GM23338 (cell line): ENCODE data around the gene ERGIC3. TPM values are rescaled to one million over a fixed set of nuclear protein-coding genes. Genes with fewer than 3 reads are reported as not detected.

Source experiments
- ATAC-seq: fragments of 200-7000 bp; cut with Tn5 transposase; 3 replicates; pipeline ENCODE4 v1.9.1; 2020
- DNase-seq: peaks from one replicate; pipeline ENCODE4 v3.0.0-alpha.2; 2015; ENCODE audit warnings: low spot score
- H2AFZ ChIP-seq: fragments of 200-600 bp; sonication (generic); 2 replicates; pipeline ENCODE4 v1.8.0; 2016; ENCODE audit warnings: antibody characterized with exemption, mild to moderate bottlenecking, moderate library complexity
- H3F3A ChIP-seq: fragments of 200-600 bp; sonication (generic); replicated peaks from 2 replicates; pipeline ENCODE4 v1.8.0; 2017; ENCODE audit warnings: antibody characterized with exemption, mixed run types, low read depth
- H3K27ac ChIP-seq: fragments of 200-600 bp; sonication (generic); 2 replicates; pipeline ENCODE4 v1.6.1; 2016; ENCODE audit warnings: low read depth
- H3K27me3 ChIP-seq: fragments of 200-600 bp; sonication (generic); 2 replicates; pipeline ENCODE4 v1.8.0; 2016; ENCODE audit warnings: mild to moderate bottlenecking, mixed run types, moderate library complexity; ENCODE audit not compliant: insufficient read depth
- H3K36me3 ChIP-seq: fragments of 200-600 bp; sonication (generic); 2 replicates; pipeline ENCODE4 v1.8.0; 2016; ENCODE audit warnings: mild to moderate bottlenecking; ENCODE audit not compliant: insufficient read depth
- H3K4me1 ChIP-seq: fragments of 200-600 bp; sonication (generic); 2 replicates; pipeline ENCODE4 v1.8.0; 2016; ENCODE audit warnings: mild to moderate bottlenecking, moderate library complexity; ENCODE audit not compliant: insufficient read depth
- H3K4me2 ChIP-seq: fragments of 200-600 bp; sonication (generic); 2 replicates; pipeline ENCODE4 v1.7.1; 2017; ENCODE audit warnings: mixed run types
- H3K4me3 ChIP-seq: fragments of 200-600 bp; sonication (generic); 2 replicates; pipeline ENCODE4 v1.6.1; 2016; ENCODE audit warnings: mixed run types
- H3K79me2 ChIP-seq: fragments of 200-600 bp; sonication (generic); replicated peaks from 2 replicates; pipeline ENCODE4 v1.8.0; 2017; ENCODE audit warnings: mild to moderate bottlenecking; ENCODE audit not compliant: insufficient read depth
- H3K9me2 ChIP-seq: fragments of 200-600 bp; sonication (generic); 2 replicates; pipeline ENCODE4 v1.8.0; 2017; ENCODE audit not compliant: insufficient read depth
- H4K20me1 ChIP-seq: fragments of 200-600 bp; sonication (generic); replicated peaks from 2 replicates; pipeline ENCODE4 v1.8.0; 2017; ENCODE audit warnings: mild to moderate bottlenecking; ENCODE audit not compliant: insufficient read depth
- H3K27ac Mint-ChIP-seq: 2 replicates; pipeline ENCODE4 v1.8.0; 2020; ENCODE audit warnings: inconsistent platforms, mild to moderate bottlenecking, moderate library complexity, mixed read lengths
- H3K27me3 Mint-ChIP-seq: 3 replicates; pipeline ENCODE4 v1.8.0; 2022; ENCODE audit warnings: low read depth, mild to moderate bottlenecking, moderate library complexity, mixed read lengths, inconsistent platforms; ENCODE audit not compliant: insufficient read depth, poor library complexity
- H3K36me3 Mint-ChIP-seq: 3 replicates; pipeline ENCODE4 v1.8.0; 2021; ENCODE audit warnings: low read depth, mild to moderate bottlenecking, inconsistent platforms, moderate library complexity, mixed read lengths
- H3K4me1 Mint-ChIP-seq: 3 replicates; pipeline ENCODE4 v1.8.0; 2020; ENCODE audit warnings: mild to moderate bottlenecking, inconsistent platforms, mixed read lengths
- H3K4me3 Mint-ChIP-seq: 3 replicates; pipeline ENCODE4 v1.8.0; 2021; ENCODE audit warnings: moderate library complexity, mild to moderate bottlenecking, inconsistent platforms, mixed read lengths
- H3K9me3 Mint-ChIP-seq: 3 replicates; pipeline ENCODE4 v1.8.0; 2020; ENCODE audit warnings: moderate library complexity, mild to moderate bottlenecking, inconsistent platforms, mixed read lengths
- CREB1 ChIP-seq: fragments of 250-450 bp; sonication (Bioruptor Pico); IDR thresholded peaks from 2 replicates; pipeline ENCODE4 v1.5.0; 2020; ENCODE audit warnings: low read depth, mild to moderate bottlenecking, moderate library complexity
- EZH2 ChIP-seq: fragments of 200-600 bp; sonication (generic); IDR thresholded peaks from one replicate; pipeline ENCODE4 v1.8.0; 2017; ENCODE audit warnings: antibody characterized with exemption, mild to moderate bottlenecking, low read depth; ENCODE audit not compliant: unreplicated experiment
- EZH2phosphoT487 ChIP-seq: fragments of 200-600 bp; sonication (generic); IDR thresholded peaks from one replicate; pipeline ENCODE4 v1.8.1; 2018; ENCODE audit warnings: antibody characterized with exemption; ENCODE audit not compliant: unreplicated experiment
- JUNB ChIP-seq: IDR thresholded peaks from one replicate; pipeline ENCODE4 v1.6.1; 2016; ENCODE audit warnings: antibody characterized with exemption; ENCODE audit not compliant: unreplicated experiment
- NANOG ChIP-seq: IDR thresholded peaks from 2 replicates; pipeline ENCODE4 v1.6.1; 2016; ENCODE audit warnings: antibody characterized with exemption, borderline replicate concordance
- POLR2AphosphoS5 ChIP-seq: IDR thresholded peaks from 2 replicates; pipeline ENCODE4 v1.6.1; 2016; ENCODE audit warnings: antibody characterized with exemption, low read depth
- STAT1 ChIP-seq: IDR thresholded peaks from one replicate; pipeline ENCODE4 v1.6.1; 2016; ENCODE audit warnings: antibody characterized with exemption; ENCODE audit not compliant: unreplicated experiment
- ZNF114 ChIP-seq: fragments of 250-450 bp; sonication (Bioruptor Pico); IDR thresholded peaks from 2 replicates; pipeline ENCODE4 v1.5.0; 2020; ENCODE audit warnings: mild to moderate bottlenecking, moderate library complexity
- polyA plus RNA-seq: library from polyadenylated mRNA; unstranded; fragments of >200 nt; fragmentation: Nextera tagmentation; extraction: Ambion mirVana; gene quantifications from 2 replicates; pipeline ENCODE4 v1.2.1, GENCODE V29; 2016
- total RNA-seq: library from RNA; depleted of rRNA; stranded (reverse); fragments of >200 nt; shearing (Covaris generic); gene quantifications from 2 replicates; pipeline ENCODE4 v1.2.3, GENCODE V29; 2014
- TF ChIP-seq, protein P1 (sequence below): IDR thresholded peaks from 2 replicates; pipeline ENCODE4 v1.6.1; 2016; ENCODE audit warnings: antibody characterized with exemption
- TF ChIP-seq, protein P2 (sequence below), 2 experiments: fragments of 200-600 bp in 1 of 2; sonication (generic) in 1 of 2; conservative IDR thresholded peaks; 2 replicates each; pipeline versions ENCODE4 v1.5.1 to v1.6.1; 2016 to 2017; ENCODE audit warnings: antibody characterized with exemption in 2 of 2, low read depth in 2 of 2, mild to moderate bottlenecking in 2 of 2, moderate library complexity in 1 of 2
- TF ChIP-seq, protein P3 (sequence below): fragments of 250-450 bp; sonication (Bioruptor Pico); IDR thresholded peaks from 2 replicates; pipeline ENCODE4 v1.5.0; 2020; ENCODE audit warnings: mild to moderate bottlenecking, moderate library complexity
- TF ChIP-seq, protein P4 (sequence below): IDR thresholded peaks from one replicate; pipeline ENCODE4 v1.6.1; 2018; ENCODE audit warnings: antibody characterized with exemption; ENCODE audit not compliant: unreplicated experiment

Gene ERGIC3
- total and polyA plus RNA-seq, 2 experiments from 2014 or later: 139 to 147 TPM

DNA sequence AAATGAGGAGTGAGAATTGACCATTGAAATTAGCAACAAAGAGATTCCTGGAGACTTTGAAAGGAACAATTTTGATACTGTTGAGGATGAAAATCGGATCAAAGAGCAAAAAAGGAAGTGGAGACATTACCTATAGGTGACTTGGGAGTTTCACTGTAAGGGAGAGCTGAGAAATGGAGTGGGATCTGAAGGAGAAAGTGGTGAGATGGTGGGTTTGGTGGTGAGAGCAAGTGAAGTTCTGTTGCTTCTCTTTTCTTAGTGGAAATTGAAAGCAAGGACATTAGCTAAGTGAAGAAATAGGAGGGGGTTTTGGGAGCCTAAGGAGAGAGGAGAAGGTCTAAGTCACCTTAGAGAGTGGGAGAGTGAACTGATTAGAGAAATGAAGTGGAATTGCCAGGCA lies 4.2 kb downstream of the ERGIC3 start:
- TF ChIP-seq, protein P1, sequence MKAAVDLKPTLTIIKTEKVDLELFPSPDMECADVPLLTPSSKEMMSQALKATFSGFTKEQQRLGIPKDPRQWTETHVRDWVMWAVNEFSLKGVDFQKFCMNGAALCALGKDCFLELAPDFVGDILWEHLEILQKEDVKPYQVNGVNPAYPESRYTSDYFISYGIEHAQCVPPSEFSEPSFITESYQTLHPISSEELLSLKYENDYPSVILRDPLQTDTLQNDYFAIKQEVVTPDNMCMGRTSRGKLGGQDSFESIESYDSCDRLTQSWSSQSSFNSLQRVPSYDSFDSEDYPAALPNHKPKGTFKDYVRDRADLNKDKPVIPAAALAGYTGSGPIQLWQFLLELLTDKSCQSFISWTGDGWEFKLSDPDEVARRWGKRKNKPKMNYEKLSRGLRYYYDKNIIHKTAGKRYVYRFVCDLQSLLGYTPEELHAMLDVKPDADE: no peak
- TF ChIP-seq POLR2AphosphoS5 (no peak), EZH2phosphoT487 (no peak), NANOG (no peak), ZNF114 (CRISPR knock-in tag) (no peak), JUNB (no peak), EZH2 (no peak), STAT1 (no peak), CREB1 (no peak)
- TF ChIP-seq, protein P2, sequence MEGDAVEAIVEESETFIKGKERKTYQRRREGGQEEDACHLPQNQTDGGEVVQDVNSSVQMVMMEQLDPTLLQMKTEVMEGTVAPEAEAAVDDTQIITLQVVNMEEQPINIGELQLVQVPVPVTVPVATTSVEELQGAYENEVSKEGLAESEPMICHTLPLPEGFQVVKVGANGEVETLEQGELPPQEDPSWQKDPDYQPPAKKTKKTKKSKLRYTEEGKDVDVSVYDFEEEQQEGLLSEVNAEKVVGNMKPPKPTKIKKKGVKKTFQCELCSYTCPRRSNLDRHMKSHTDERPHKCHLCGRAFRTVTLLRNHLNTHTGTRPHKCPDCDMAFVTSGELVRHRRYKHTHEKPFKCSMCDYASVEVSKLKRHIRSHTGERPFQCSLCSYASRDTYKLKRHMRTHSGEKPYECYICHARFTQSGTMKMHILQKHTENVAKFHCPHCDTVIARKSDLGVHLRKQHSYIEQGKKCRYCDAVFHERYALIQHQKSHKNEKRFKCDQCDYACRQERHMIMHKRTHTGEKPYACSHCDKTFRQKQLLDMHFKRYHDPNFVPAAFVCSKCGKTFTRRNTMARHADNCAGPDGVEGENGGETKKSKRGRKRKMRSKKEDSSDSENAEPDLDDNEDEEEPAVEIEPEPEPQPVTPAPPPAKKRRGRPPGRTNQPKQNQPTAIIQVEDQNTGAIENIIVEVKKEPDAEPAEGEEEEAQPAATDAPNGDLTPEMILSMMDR (conservative IDR thresholded peaks at IDR 0.05; ENCODE audit: low read depth in 2 of 2): no peak
- TF ChIP-seq, protein P3, sequence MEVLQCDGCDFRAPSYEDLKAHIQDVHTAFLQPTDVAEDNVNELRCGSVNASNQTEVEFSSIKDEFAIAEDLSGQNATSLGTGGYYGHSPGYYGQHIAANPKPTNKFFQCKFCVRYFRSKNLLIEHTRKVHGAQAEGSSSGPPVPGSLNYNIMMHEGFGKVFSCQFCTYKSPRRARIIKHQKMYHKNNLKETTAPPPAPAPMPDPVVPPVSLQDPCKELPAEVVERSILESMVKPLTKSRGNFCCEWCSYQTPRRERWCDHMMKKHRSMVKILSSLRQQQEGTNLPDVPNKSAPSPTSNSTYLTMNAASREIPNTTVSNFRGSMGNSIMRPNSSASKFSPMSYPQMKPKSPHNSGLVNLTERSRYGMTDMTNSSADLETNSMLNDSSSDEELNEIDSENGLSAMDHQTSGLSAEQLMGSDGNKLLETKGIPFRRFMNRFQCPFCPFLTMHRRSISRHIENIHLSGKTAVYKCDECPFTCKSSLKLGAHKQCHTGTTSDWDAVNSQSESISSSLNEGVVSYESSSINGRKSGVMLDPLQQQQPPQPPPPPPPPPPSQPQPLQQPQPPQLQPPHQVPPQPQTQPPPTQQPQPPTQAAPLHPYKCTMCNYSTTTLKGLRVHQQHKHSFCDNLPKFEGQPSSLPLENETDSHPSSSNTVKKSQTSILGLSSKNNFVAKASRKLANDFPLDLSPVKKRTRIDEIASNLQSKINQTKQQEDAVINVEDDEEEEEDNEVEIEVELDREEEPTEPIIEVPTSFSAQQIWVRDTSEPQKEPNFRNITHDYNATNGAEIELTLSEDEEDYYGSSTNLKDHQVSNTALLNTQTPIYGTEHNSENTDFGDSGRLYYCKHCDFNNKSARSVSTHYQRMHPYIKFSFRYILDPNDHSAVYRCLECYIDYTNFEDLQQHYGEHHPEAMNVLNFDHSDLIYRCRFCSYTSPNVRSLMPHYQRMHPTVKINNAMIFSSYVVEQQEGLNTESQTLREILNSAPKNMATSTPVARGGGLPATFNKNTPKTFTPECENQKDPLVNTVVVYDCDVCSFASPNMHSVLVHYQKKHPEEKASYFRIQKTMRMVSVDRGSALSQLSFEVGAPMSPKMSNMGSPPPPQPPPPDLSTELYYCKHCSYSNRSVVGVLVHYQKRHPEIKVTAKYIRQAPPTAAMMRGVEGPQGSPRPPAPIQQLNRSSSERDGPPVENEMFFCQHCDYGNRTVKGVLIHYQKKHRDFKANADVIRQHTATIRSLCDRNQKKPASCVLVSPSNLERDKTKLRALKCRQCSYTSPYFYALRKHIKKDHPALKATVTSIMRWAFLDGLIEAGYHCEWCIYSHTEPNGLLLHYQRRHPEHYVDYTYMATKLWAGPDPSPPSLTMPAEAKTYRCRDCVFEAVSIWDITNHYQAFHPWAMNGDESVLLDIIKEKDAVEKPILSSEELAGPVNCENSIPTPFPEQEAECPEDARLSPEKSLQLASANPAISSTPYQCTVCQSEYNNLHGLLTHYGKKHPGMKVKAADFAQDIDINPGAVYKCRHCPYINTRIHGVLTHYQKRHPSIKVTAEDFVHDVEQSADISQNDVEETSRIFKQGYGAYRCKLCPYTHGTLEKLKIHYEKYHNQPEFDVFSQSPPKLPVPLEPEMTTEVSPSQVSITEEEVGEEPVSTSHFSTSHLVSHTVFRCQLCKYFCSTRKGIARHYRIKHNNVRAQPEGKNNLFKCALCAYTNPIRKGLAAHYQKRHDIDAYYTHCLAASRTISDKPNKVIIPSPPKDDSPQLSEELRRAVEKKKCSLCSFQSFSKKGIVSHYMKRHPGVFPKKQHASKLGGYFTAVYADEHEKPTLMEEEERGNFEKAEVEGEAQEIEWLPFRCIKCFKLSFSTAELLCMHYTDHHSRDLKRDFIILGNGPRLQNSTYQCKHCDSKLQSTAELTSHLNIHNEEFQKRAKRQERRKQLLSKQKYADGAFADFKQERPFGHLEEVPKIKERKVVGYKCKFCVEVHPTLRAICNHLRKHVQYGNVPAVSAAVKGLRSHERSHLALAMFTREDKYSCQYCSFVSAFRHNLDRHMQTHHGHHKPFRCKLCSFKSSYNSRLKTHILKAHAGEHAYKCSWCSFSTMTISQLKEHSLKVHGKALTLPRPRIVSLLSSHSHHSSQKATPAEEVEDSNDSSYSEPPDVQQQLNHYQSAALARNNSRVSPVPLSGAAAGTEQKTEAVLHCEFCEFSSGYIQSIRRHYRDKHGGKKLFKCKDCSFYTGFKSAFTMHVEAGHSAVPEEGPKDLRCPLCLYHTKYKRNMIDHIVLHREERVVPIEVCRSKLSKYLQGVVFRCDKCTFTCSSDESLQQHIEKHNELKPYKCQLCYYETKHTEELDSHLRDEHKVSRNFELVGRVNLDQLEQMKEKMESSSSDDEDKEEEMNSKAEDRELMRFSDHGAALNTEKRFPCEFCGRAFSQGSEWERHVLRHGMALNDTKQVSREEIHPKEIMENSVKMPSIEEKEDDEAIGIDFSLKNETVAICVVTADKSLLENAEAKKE (CRISPR knock-in tag): no peak
- TF ChIP-seq, protein P4, sequence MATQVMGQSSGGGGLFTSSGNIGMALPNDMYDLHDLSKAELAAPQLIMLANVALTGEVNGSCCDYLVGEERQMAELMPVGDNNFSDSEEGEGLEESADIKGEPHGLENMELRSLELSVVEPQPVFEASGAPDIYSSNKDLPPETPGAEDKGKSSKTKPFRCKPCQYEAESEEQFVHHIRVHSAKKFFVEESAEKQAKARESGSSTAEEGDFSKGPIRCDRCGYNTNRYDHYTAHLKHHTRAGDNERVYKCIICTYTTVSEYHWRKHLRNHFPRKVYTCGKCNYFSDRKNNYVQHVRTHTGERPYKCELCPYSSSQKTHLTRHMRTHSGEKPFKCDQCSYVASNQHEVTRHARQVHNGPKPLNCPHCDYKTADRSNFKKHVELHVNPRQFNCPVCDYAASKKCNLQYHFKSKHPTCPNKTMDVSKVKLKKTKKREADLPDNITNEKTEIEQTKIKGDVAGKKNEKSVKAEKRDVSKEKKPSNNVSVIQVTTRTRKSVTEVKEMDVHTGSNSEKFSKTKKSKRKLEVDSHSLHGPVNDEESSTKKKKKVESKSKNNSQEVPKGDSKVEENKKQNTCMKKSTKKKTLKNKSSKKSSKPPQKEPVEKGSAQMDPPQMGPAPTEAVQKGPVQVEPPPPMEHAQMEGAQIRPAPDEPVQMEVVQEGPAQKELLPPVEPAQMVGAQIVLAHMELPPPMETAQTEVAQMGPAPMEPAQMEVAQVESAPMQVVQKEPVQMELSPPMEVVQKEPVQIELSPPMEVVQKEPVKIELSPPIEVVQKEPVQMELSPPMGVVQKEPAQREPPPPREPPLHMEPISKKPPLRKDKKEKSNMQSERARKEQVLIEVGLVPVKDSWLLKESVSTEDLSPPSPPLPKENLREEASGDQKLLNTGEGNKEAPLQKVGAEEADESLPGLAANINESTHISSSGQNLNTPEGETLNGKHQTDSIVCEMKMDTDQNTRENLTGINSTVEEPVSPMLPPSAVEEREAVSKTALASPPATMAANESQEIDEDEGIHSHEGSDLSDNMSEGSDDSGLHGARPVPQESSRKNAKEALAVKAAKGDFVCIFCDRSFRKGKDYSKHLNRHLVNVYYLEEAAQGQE: no peak
- peaks cover 10% of the 10 kb centered on the region for H3K79me2 ChIP-seq
- H3K4me1 ChIP-seq: peaks cover 5% of the 10 kb centered on the region
- Mint-ChIP-seq H3K36me3 (peaks cover 33% of the 10 kb centered on the region), H3K4me1 (peaks cover 7% of the 10 kb centered on the region; the same call in 2 of the 3 replicates), H3K27ac (no peak overlapping the region), H3K9me3 (no peaks in the 10 kb centered on the region), H3K27me3 (peaks cover 10% of the 10 kb centered on the region), H3K4me3 (no peak overlapping the region)
- H2AFZ ChIP-seq: no peak overlapping the region
- H3K4me2 ChIP-seq: no peak overlapping the region
- H3K27ac ChIP-seq: no peak overlapping the region
- ATAC-seq (no peak), DNase-seq (no peak)
- no peaks in the 10 kb centered on the region for H3K27me3 ChIP-seq
- peaks cover 4% of the 10 kb centered on the region; the same call in 1 of the 2 replicates for H4K20me1 ChIP-seq
- peaks cover 30% of the 10 kb centered on the region for H3K36me3 ChIP-seq
- H3F3A ChIP-seq: 0 out of 2 replicates have a peak, but pooled peaks cover 7% of the 10 kb centered on the region
- no peak overlapping the region for H3K4me3 ChIP-seq
- no peaks in the 10 kb centered on the region for H3K9me2 ChIP-seq
